Psoas muscle (tissue), 8 donors: Measurements from ENCODE around the gene BET1. TPM values are rescaled to one million over a fixed set of nuclear protein-coding genes. Genes with fewer than 3 reads are reported as not detected.

Source experiments
- ATAC-seq, 4 donors: fragments of 200-7000 bp; cut with Tn5 transposase; one replicate each; pipeline ENCODE4 v1.9.1; 2020; ENCODE audit warnings: moderate library complexity in 3 of 4, mild to moderate bottlenecking in 2 of 4
- DNase-seq, 2 donors: peaks; one replicate each; pipeline ENCODE4 v3.0.0-alpha.2; 2020
- H3K27ac ChIP-seq: fragments of 200-600 bp; one replicate; pipeline ENCODE4 v1.8.0; 2022
- H3K27me3 ChIP-seq, 3 donors: fragments of 200-600 bp in 1 of 3; one replicate each; pipeline versions ENCODE4 v1.6.1 to v1.8.0; 2013 to 2022; ENCODE audit warnings: low read length in 2 of 3, mild to moderate bottlenecking in 2 of 3, moderate library complexity in 1 of 3; ENCODE audit not compliant: insufficient read depth in 3 of 3
- H3K36me3 ChIP-seq, 2 donors: fragments of 200-600 bp in 1 of 2; one replicate each; pipeline versions ENCODE4 v1.6.1 to v1.8.0; 2013 to 2022; ENCODE audit warnings: low read depth in 1 of 2, mild to moderate bottlenecking in 1 of 2, moderate library complexity in 1 of 2; ENCODE audit not compliant: insufficient read depth in 1 of 2
- H3K4me1 ChIP-seq: fragments of 200-600 bp; one replicate; pipeline ENCODE4 v1.8.0; 2022
- H3K4me3 ChIP-seq: fragments of 200-600 bp; one replicate; pipeline ENCODE4 v1.8.0; 2022; ENCODE audit warnings: mild to moderate bottlenecking
- H3K9me3 ChIP-seq: fragments of 200-600 bp; one replicate; pipeline ENCODE4 v1.8.0; 2022
- CTCF ChIP-seq: fragments of 200-600 bp; IDR thresholded peaks from one replicate; pipeline ENCODE4 v1.8.0; 2022; ENCODE audit warnings: antibody characterized with exemption
- WGBS, 3 donors: extraction: QIAGEN DNeasy Blood & Tissue Kit; methylation state at CpG; one replicate each; pipeline versions ENCODE4 v1.1.6 to v1.1.7; 2013; 5-methylcytosine and 5-hydroxymethylcytosine counted together
- intact Hi-C, 2 donors: fragments of 100-400 bp; cut with DNase I; formaldehyde crosslinking; loops; one replicate each; pipeline versions ENCODE4 v1.11.0 to v1.14.2; 2022
- polyA plus RNA-seq, 3 donors: library from polyadenylated mRNA; stranded (reverse); fragments of 200-250 nt; gene quantifications; one replicate each; pipeline ENCODE4 v1.2.3, GENCODE V29; 2013
- total RNA-seq, 4 donors: library from RNA; stranded (reverse); fragmentation: NEBNext Ultra II Directional in 2 of 4; extraction: Animal tissue kit (Norgen Biotek cat#: 25700) in 2 of 4; gene quantifications; one replicate each; pipeline versions ENCODE4 v1.2.1 to v1.2.4, GENCODE V29; 2021 to 2023
- donor health status: healthy with polysubstance abuse.
- donor health status: DM: no; HTN: no; CAD: no; lungs with moderate emphysema.
- donor health status: Bipolar disorder and iron deficiency.
- donor health status: healthy.
- donor health status: DM: yes; HTN: yes; CAD: no.
- donor health status: DM: no; HTN: no; CAD: no.
- donor health status: DM: no; HTN: no; CAD: no.
- donor health status: DM: yes; HTN: yes; CAD: no.

BET1 gene
- total and polyA plus RNA-seq, 7 donors, result 6.7 to 14.2 (median 9.2) TPM

- Histone ChIP-seq H3K4me1 (no peaks in the 10 kb centered on the region), H3K27me3 (no peaks in the 10 kb centered on the region), H3K9me3 (no peaks in the 10 kb centered on the region), H3K27ac (no peak overlapping the region), H3K36me3 (no peaks in the 10 kb centered on the region), H3K4me3 (no peak overlapping the region)
- ATAC-seq (no peak), DNase-seq (no peak)
- intact Hi-C loops, result no loop called here
- WGBS, 3 donors, result 46 to 51% (median 48%) methylated on average over 3 of the region's 3 CpGs
- TF ChIP-seq CTCF, result no peak
These were observed 45.9 kb downstream of the BET1 start for GRCh38 chr7:93958216-93958615.

- intact Hi-C loops, result no loop called here
- no peak overlapping the region for H3K4me3 ChIP-seq
- WGBS, 3 donors, result 89 to 100% (median 97%) methylated on average over 1 of the region's 1 CpG
- H3K36me3 ChIP-seq, result no peaks in the 10 kb centered on the region
- no peak for DNase-seq
- no peaks in the 10 kb centered on the region for H3K27me3 ChIP-seq
- H3K4me1 ChIP-seq, result no peaks in the 10 kb centered on the region
- TF ChIP-seq CTCF, result no peak
- no peaks in the 10 kb centered on the region for H3K9me3 ChIP-seq
- ATAC-seq, result no peak
- H3K27ac ChIP-seq, result no peak overlapping the region
These were observed 46.4 kb downstream of the BET1 start for GRCh38 chr7:93957767-93958166.

- Histone ChIP-seq H3K9me3 (no peaks in the 10 kb centered on the region), H3K4me1 (no peaks in the 10 kb centered on the region), H3K36me3 (no peaks in the 10 kb centered on the region), H3K27ac (no peak overlapping the region), H3K4me3 (no peak overlapping the region), H3K27me3 (no peaks in the 10 kb centered on the region)
- ATAC-seq (no peak), DNase-seq (no peak)
- 90 to 96% (median 93%) methylated on average over 2 of the region's 2 CpGs for WGBS, 3 donors
- TF ChIP-seq CTCF, result no peak
- intact Hi-C loops, result no loop called here
These were observed 48.9 kb downstream of the BET1 start for GRCh38 chr7:93955304-93955703.

GRCh38 chr7:93949423-93949822 is 54.7 kb downstream of the BET1 start:
- 43 to 65% (median 44%) methylated on average over 1 of the region's 1 CpG for WGBS, 3 donors
- Histone ChIP-seq H3K9me3 (no peaks in the 10 kb centered on the region), H3K4me1 (no peaks in the 10 kb centered on the region), H3K36me3 (no peaks in the 10 kb centered on the region), H3K27ac (no peak overlapping the region), H3K27me3 (no peaks in the 10 kb centered on the region), H3K4me3 (no peak overlapping the region)
- ATAC-seq (no peak), DNase-seq (no peak)
- intact Hi-C loops, result no loop called here
- TF ChIP-seq CTCF, result no peak

GRCh38 chr7:93948873-93949272 is 55.3 kb downstream of the BET1 start:
- DNase-seq (no peak), ATAC-seq (no peak)
- Histone ChIP-seq H3K9me3 (no peaks in the 10 kb centered on the region), H3K36me3 (no peaks in the 10 kb centered on the region), H3K27ac (no peak overlapping the region), H3K4me3 (no peak overlapping the region), H3K4me1 (no peaks in the 10 kb centered on the region), H3K27me3 (no peaks in the 10 kb centered on the region)
- 42 to 63% (median 43%) methylated on average over 1 to 2 of the region's 2 CpGs for WGBS, 3 donors
- intact Hi-C loops, result no loop called here
- no peak for TF ChIP-seq CTCF
